GM15510 (cell line): ENCODE measurements around the gene TFAP2C.

ENCODE experiments used
- POLR2A ChIP-seq: IDR thresholded peaks from 3 replicates; pipeline ENCODE4 v1.6.1; 2011; ENCODE audit warnings: borderline replicate concordance; ENCODE audit not compliant: insufficient read length; ENCODE audit errors: extremely low read depth

Gene TFAP2C

GRCh38 chr20:56628873-56629463, at the start of gene TFAP2C:
Gene TFAP2C, plus strand, starts transcription at chr20:56629306. Its CDS starts 239 bp downstream, at chr20:56629545.
- TF ChIP-seq POLR2A, result no peak

GRCh38 chr20:56580226-56580625, 48.9 kb upstream of the TFAP2C start:
- TF ChIP-seq POLR2A, result no peak

GRCh38 chr20:56581701-56582100, 47.4 kb upstream of the TFAP2C start:
- no peak for TF ChIP-seq POLR2A

- no peak for TF ChIP-seq POLR2A
Measured at GRCh38 chr20:56582542-56582941, 46.6 kb upstream of the TFAP2C start.

- no peak for TF ChIP-seq POLR2A
Measured at GRCh38 chr20:56584916-56585315, 44.2 kb upstream of the TFAP2C start.

GRCh38 chr20:56587307-56588041, 41.6 kb upstream of the TFAP2C start:
- TF ChIP-seq POLR2A, result no peak

GRCh38 chr20:56588996-56589395, 40.1 kb upstream of the TFAP2C start:
- TF ChIP-seq POLR2A, result no peak

GRCh38 chr20:56589633-56590032, 39.5 kb upstream of the TFAP2C start:
- TF ChIP-seq POLR2A, result no peak

GRCh38 chr20:56590888-56591287, 38.2 kb upstream of the TFAP2C start:
- TF ChIP-seq POLR2A, result no peak

- TF ChIP-seq POLR2A, result no peak
Measured at GRCh38 chr20:56592211-56592610, 36.9 kb upstream of the TFAP2C start.

- TF ChIP-seq POLR2A, result no peak
Measured at GRCh38 chr20:56592817-56593216, 36.3 kb upstream of the TFAP2C start.

- no peak for TF ChIP-seq POLR2A
Measured at GRCh38 chr20:56595746-56596475, 33.2 kb upstream of the TFAP2C start.

- no peak for TF ChIP-seq POLR2A
Measured at GRCh38 chr20:56601166-56601565, 27.9 kb upstream of the TFAP2C start.

GRCh38 chr20:56604673-56605072, 24.4 kb upstream of the TFAP2C start:
- no peak for TF ChIP-seq POLR2A

- no peak for TF ChIP-seq POLR2A
Measured at GRCh38 chr20:56605261-56605996, 23.7 kb upstream of the TFAP2C start.
